ENCODE results near the gene ELF3. TPM values are rescaled to one million over a fixed set of nuclear protein-coding genes. Genes with fewer than 3 reads are reported as not detected.

ELF3 gene
- total and polyA plus RNA-seq, 2 of the 8 experiments (the other 6 are each of a cell fraction or from before 2014, with no cell fraction given) = 17.3 to 25.0 TPM

- TF ChIP-seq, protein P1, sequence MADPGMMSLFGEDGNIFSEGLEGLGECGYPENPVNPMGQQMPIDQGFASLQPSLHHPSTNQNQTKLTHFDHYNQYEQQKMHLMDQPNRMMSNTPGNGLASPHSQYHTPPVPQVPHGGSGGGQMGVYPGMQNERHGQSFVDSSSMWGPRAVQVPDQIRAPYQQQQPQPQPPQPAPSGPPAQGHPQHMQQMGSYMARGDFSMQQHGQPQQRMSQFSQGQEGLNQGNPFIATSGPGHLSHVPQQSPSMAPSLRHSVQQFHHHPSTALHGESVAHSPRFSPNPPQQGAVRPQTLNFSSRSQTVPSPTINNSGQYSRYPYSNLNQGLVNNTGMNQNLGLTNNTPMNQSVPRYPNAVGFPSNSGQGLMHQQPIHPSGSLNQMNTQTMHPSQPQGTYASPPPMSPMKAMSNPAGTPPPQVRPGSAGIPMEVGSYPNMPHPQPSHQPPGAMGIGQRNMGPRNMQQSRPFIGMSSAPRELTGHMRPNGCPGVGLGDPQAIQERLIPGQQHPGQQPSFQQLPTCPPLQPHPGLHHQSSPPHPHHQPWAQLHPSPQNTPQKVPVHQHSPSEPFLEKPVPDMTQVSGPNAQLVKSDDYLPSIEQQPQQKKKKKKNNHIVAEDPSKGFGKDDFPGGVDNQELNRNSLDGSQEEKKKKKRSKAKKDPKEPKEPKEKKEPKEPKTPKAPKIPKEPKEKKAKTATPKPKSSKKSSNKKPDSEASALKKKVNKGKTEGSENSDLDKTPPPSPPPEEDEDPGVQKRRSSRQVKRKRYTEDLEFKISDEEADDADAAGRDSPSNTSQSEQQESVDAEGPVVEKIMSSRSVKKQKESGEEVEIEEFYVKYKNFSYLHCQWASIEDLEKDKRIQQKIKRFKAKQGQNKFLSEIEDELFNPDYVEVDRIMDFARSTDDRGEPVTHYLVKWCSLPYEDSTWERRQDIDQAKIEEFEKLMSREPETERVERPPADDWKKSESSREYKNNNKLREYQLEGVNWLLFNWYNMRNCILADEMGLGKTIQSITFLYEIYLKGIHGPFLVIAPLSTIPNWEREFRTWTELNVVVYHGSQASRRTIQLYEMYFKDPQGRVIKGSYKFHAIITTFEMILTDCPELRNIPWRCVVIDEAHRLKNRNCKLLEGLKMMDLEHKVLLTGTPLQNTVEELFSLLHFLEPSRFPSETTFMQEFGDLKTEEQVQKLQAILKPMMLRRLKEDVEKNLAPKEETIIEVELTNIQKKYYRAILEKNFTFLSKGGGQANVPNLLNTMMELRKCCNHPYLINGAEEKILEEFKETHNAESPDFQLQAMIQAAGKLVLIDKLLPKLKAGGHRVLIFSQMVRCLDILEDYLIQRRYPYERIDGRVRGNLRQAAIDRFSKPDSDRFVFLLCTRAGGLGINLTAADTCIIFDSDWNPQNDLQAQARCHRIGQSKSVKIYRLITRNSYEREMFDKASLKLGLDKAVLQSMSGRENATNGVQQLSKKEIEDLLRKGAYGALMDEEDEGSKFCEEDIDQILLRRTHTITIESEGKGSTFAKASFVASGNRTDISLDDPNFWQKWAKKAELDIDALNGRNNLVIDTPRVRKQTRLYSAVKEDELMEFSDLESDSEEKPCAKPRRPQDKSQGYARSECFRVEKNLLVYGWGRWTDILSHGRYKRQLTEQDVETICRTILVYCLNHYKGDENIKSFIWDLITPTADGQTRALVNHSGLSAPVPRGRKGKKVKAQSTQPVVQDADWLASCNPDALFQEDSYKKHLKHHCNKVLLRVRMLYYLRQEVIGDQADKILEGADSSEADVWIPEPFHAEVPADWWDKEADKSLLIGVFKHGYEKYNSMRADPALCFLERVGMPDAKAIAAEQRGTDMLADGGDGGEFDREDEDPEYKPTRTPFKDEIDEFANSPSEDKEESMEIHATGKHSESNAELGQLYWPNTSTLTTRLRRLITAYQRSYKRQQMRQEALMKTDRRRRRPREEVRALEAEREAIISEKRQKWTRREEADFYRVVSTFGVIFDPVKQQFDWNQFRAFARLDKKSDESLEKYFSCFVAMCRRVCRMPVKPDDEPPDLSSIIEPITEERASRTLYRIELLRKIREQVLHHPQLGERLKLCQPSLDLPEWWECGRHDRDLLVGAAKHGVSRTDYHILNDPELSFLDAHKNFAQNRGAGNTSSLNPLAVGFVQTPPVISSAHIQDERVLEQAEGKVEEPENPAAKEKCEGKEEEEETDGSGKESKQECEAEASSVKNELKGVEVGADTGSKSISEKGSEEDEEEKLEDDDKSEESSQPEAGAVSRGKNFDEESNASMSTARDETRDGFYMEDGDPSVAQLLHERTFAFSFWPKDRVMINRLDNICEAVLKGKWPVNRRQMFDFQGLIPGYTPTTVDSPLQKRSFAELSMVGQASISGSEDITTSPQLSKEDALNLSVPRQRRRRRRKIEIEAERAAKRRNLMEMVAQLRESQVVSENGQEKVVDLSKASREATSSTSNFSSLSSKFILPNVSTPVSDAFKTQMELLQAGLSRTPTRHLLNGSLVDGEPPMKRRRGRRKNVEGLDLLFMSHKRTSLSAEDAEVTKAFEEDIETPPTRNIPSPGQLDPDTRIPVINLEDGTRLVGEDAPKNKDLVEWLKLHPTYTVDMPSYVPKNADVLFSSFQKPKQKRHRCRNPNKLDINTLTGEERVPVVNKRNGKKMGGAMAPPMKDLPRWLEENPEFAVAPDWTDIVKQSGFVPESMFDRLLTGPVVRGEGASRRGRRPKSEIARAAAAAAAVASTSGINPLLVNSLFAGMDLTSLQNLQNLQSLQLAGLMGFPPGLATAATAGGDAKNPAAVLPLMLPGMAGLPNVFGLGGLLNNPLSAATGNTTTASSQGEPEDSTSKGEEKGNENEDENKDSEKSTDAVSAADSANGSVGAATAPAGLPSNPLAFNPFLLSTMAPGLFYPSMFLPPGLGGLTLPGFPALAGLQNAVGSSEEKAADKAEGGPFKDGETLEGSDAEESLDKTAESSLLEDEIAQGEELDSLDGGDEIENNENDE (IDR thresholded peaks at IDR 0.05; ENCODE audit: insufficient replicate concordance, low read length) = no peak
- TF ChIP-seq SIN3A (conservative IDR thresholded peaks at IDR 0.05 in 1 of 2, IDR thresholded peaks at IDR 0.05 in 1 of 2; ENCODE audit: low read depth in 1 of 2, low read length in 2 of 2) (no peak), ASH2L (IDR thresholded peaks at IDR 0.05; ENCODE audit: low read length) (no peak), SRF (IDR thresholded peaks at IDR 0.05; ENCODE audit: low read depth, low read length) (no peak), NANOG (IDR thresholded peaks at IDR 0.05; ENCODE audit: insufficient read depth, low read depth, low read length, poor library complexity, severe bottlenecking) (no peak), KDM4A (IDR thresholded peaks at IDR 0.05; ENCODE audit: low read depth, low read length, severe bottlenecking) (no peak), CHD2 (IDR thresholded peaks at IDR 0.05; ENCODE audit: low read length) (no peak), BCL11A (IDR thresholded peaks at IDR 0.05; ENCODE audit: low read depth in 2 of 2, low read length in 2 of 2) (no peak), MAFK (IDR thresholded peaks at IDR 0.05; ENCODE audit: low read depth, low read length) (no peak)
Measured at GRCh38 chr1:201988601-201989000, 21.8 kb upstream of the ELF3 start (continued).
